K562 (cell line): ENCODE results near the gene ZNF138. TPM values are rescaled to one million over a fixed set of nuclear protein-coding genes. Genes with fewer than 3 reads are reported as not detected.

ENCODE experiments used
- ARNT ChIP-seq, 2 experiments: fragments of 450-650 bp; IDR thresholded peaks; 2 replicates each; pipeline ENCODE4 v1.6.1; 2016; ENCODE audit warnings: mild to moderate bottlenecking in 1 of 2
- CGGBP1 ChIP-seq: fragments of 250-450 bp; sonication (Bioruptor Pico); IDR thresholded peaks from 2 replicates; pipeline ENCODE4 v1.9.0; 2021; ENCODE audit warnings: mild to moderate bottlenecking
- CHD1 ChIP-seq: fragments of 200-600 bp; sonication (generic); IDR thresholded peaks from one replicate; pipeline ENCODE4 v1.6.1; 2012; ENCODE audit warnings: mild to moderate bottlenecking, moderate library complexity, low read length, inconsistent platforms
- CREM ChIP-seq: IDR thresholded peaks from 2 replicates; pipeline ENCODE4 v1.6.1; 2014; ENCODE audit warnings: antibody characterized with exemption, low read depth
- DLX4 ChIP-seq: fragments of 250-450 bp; sonication (Bioruptor Pico); IDR thresholded peaks from 2 replicates; pipeline ENCODE4 v1.6.1; 2021; ENCODE audit warnings: mild to moderate bottlenecking
- DNMT1 ChIP-seq: fragments of 450-650 bp; IDR thresholded peaks from 2 replicates; pipeline ENCODE4 v1.6.1; 2016; ENCODE audit warnings: antibody characterized with exemption, mild to moderate bottlenecking
- E4F1 ChIP-seq: fragments of 250-450 bp; sonication (Bioruptor Pico); IDR thresholded peaks from 2 replicates; pipeline ENCODE4 v1.5.0; 2021; ENCODE audit warnings: mild to moderate bottlenecking, borderline replicate concordance
- FOXJ2 ChIP-seq: fragments of 200-800 bp; sonication (Bioruptor generic); IDR thresholded peaks from 2 replicates; pipeline ENCODE4 v1.6.1; 2016; ENCODE audit warnings: missing genetic modification characterization, missing compliant biosample characterization
- HEY1 ChIP-seq: fragments of 250-450 bp; sonication (Bioruptor Pico); IDR thresholded peaks from 2 replicates; pipeline ENCODE4 v1.5.0; 2020; ENCODE audit warnings: mild to moderate bottlenecking, moderate library complexity, borderline replicate concordance
- KLF10 ChIP-seq: fragments of 250-450 bp; sonication (Bioruptor Pico); IDR thresholded peaks from 2 replicates; pipeline ENCODE4 v1.6.1; 2021; ENCODE audit warnings: matching md5 sums
- LARP7 ChIP-seq: fragments of 450-650 bp; IDR thresholded peaks from 2 replicates; pipeline ENCODE4 v1.6.1; 2016
- MAFF ChIP-seq: IDR thresholded peaks from 2 replicates; pipeline ENCODE4 v1.6.1; 2012; ENCODE audit warnings: low read length, improper control_type of control experiment
- MYBL2 ChIP-seq, 2 experiments: fragments of 450-650 bp in 1 of 2; sonication (generic) in 1 of 2; formaldehyde crosslinking in 1 of 2; IDR thresholded peaks; 2 replicates each; pipeline versions ENCODE4 v1.6.1 to v1.8.1; 2017 to 2022; ENCODE audit warnings: borderline replicate concordance in 1 of 2, inconsistent platforms in 1 of 2, low read depth in 1 of 2, mild to moderate bottlenecking in 1 of 2, missing genetic modification reagents in 1 of 2, moderate library complexity in 1 of 2
- NCOA2 ChIP-seq, 2 experiments: fragments of 450-650 bp; IDR thresholded peaks; 2 replicates each; pipeline ENCODE4 v1.6.1; 2018; ENCODE audit warnings: mild to moderate bottlenecking in 2 of 2, moderate library complexity in 1 of 2; ENCODE audit not compliant: partially characterized antibody in 2 of 2
- NUFIP1 ChIP-seq: fragments of 450-650 bp; IDR thresholded peaks from 2 replicates; pipeline ENCODE4 v1.6.1; 2018; ENCODE audit not compliant: partially characterized antibody
- PHB ChIP-seq: fragments of 250-450 bp; sonication (Bioruptor Pico); IDR thresholded peaks from 2 replicates; pipeline ENCODE4 v1.5.0; 2021
- POLR2G ChIP-seq: fragments of 200-400 bp; formaldehyde crosslinking; IDR thresholded peaks from 2 replicates; pipeline ENCODE4 v1.6.1; 2017; ENCODE audit warnings: low read depth, mild to moderate bottlenecking, antibody characterized with exemption, low read length, moderate library complexity
- PYGO2 ChIP-seq: fragments of 450-650 bp; IDR thresholded peaks from 2 replicates; pipeline ENCODE4 v1.6.1; 2016; ENCODE audit warnings: mild to moderate bottlenecking, missing genetic modification characterization, moderate library complexity, missing compliant biosample characterization
- SAP30 ChIP-seq: fragments of 200-600 bp; sonication (generic); IDR thresholded peaks from 2 replicates; pipeline ENCODE4 v1.6.1; 2012; ENCODE audit warnings: borderline replicate concordance, low read depth, mild to moderate bottlenecking, moderate library complexity, low read length, control low read depth, inconsistent platforms; ENCODE audit not compliant: insufficient read depth, poor library complexity, severe bottlenecking
- SNRNP70 ChIP-seq: fragments of 200-400 bp; formaldehyde crosslinking; optimal IDR thresholded peaks from 2 replicates; pipeline ENCODE3; 2017; ENCODE audit warnings: low read depth, low read length
- SRSF9 ChIP-seq: fragments of 200-400 bp; formaldehyde crosslinking; IDR thresholded peaks from 2 replicates; pipeline ENCODE4 v1.6.1; 2017; ENCODE audit warnings: low read depth, low read length, borderline replicate concordance
- XRCC3 ChIP-seq: fragments of 450-650 bp; IDR thresholded peaks from 2 replicates; pipeline ENCODE4 v1.6.1; 2017; ENCODE audit warnings: mild to moderate bottlenecking, moderate library complexity
- YY1 ChIP-seq, 3 experiments: IDR thresholded peaks; 2 replicates each; pipeline ENCODE4 v1.6.1; 2011; ENCODE audit warnings: low read length in 2 of 3, mild to moderate bottlenecking in 2 of 3, moderate library complexity in 2 of 3, borderline replicate concordance in 1 of 3, control low read depth in 1 of 3, low read depth in 1 of 3; ENCODE audit not compliant: insufficient read depth in 3 of 3, insufficient replicate concordance in 2 of 3, control insufficient read depth in 1 of 3, insufficient read length in 1 of 3; ENCODE audit errors: extremely low read depth in 1 of 3
- ZNF24 ChIP-seq: fragments of 450-650 bp; IDR thresholded peaks from 2 replicates; pipeline ENCODE4 v1.6.1; 2016
- polyA plus RNA-seq, 8 experiments: library from polyadenylated mRNA; depleted of rRNA in 4 of 8; stranded (reverse) in 5 of 8; unstranded in 3 of 8; fragments of >200 nt; fragmentation: Nextera tagmentation in 2 of 8; fragmentation: Illumina TruSeq in 1 of 8; extraction: Ambion mirVana in 2 of 8; extraction: Trizol in 1 of 8; gene quantifications; 2 replicates each; pipeline versions ENCODE4 v1.2.1 to v1.2.3, GENCODE V29; 2011 to 2014; ENCODE audit warnings: inconsistent platforms in 1 of 8, missing spikeins in 1 of 8
- total RNA-seq, 7 experiments: library from RNA; depleted of rRNA in 6 of 7; stranded (reverse); fragments of >200 nt in 6 of 7; fragmentation: Illumina TruSeq in 2 of 7; extraction: Trizol in 2 of 7; gene quantifications; 2 replicates each; pipeline versions ENCODE4 v1.2.1 to v1.2.3, GENCODE V29; 2011 to 2021; ENCODE audit warnings: low replicate concordance in 1 of 7

The ZNF138 gene
- total and polyA plus RNA-seq, 9 of the 15 experiments (the other 6 are each of a cell fraction or from before 2014, with no cell fraction given): 14.6 to 34.9 (median 22.6) TPM

GRCh38 chr7:64794171-64794844 is at the start of gene ZNF138 (continued):
- no peak for TF ChIP-seq FOXJ2
- peak; percentile 98 for TF ChIP-seq CREM
- TF ChIP-seq PHB (CRISPR knock-in tag): no peak
- no peak for TF ChIP-seq ZNF24
- TF ChIP-seq YY1 (IDR thresholded peaks at IDR 0.05; ENCODE audit: borderline replicate concordance in 1 of 3, control insufficient read depth in 1 of 3, extremely low read depth in 1 of 3, insufficient read depth in 3 of 3, insufficient read length in 1 of 3, insufficient replicate concordance in 2 of 3, low read depth in 1 of 3, low read length in 2 of 3): peak in 1 of 3 experiments; percentile 3
- TF ChIP-seq NUFIP1: no peak
- TF ChIP-seq HEY1 (CRISPR knock-in tag): no peak
- no peak for TF ChIP-seq KLF10 (CRISPR knock-in tag)
- no peak for TF ChIP-seq MAFF
- TF ChIP-seq POLR2G: peak; percentile 83
- 0 out of 4 replicates have a peak, but pooled peaks of 1 of the 2 experiments have one; percentile 65 for TF ChIP-seq ARNT (IDR thresholded peaks at IDR 0.05)
- no peak for TF ChIP-seq XRCC3
- no peak for TF ChIP-seq LARP7
- TF ChIP-seq SNRNP70: no peak
- no peak for TF ChIP-seq CGGBP1 (CRISPR knock-in tag)
- TF ChIP-seq SAP30: peak; percentile 80
- TF ChIP-seq PYGO2 (tag): no peak
- no peak for TF ChIP-seq NCOA2 (IDR thresholded peaks at IDR 0.05; ENCODE audit: partially characterized antibody in 2 of 2)
- no peak; the same call in 1 of the 2 replicates for TF ChIP-seq MYBL2 (IDR thresholded peaks at IDR 0.05; ENCODE audit: low read depth)
- TF ChIP-seq MYBL2 (CRISPR knock-in tag; IDR thresholded peaks at IDR 0.05; ENCODE audit: borderline replicate concordance): no peak
- no peak for TF ChIP-seq CHD1
- TF ChIP-seq DLX4: no peak
- no peak for TF ChIP-seq DNMT1
- TF ChIP-seq E4F1 (CRISPR knock-in tag): no peak
- no peak for TF ChIP-seq SRSF9
